Measurements from ENCODE around the gene TNNT1.
"Not testable (repeated sequence)": the region's sequence is repeated elsewhere in the genome, so short reads cannot be mapped to it uniquely, and the experiment has no call there.

TNNT1 gene

GRCh38 chr19:55160128-55160985, 11.4 kb upstream of the TNNT1 start:
- no peak for TF ChIP-seq ZNF274 (IDR thresholded peaks at IDR 0.05; ENCODE audit: low read depth, low read length)
- H3K4me3 ChIP-seq (ENCODE audit: low read length), result no peak overlapping the region

- TF ChIP-seq ZNF274 (IDR thresholded peaks at IDR 0.05; ENCODE audit: low read depth, low read length), result no peak
- no peak overlapping the region for H3K4me3 ChIP-seq (ENCODE audit: low read length)
Observed at GRCh38 chr19:55158848-55159749, 10.1 kb upstream of the TNNT1 start.

- no peak for TF ChIP-seq ZNF274 (IDR thresholded peaks at IDR 0.05; ENCODE audit: low read depth, low read length)
- H3K4me3 ChIP-seq (ENCODE audit: low read length), result no peak overlapping the region
Observed at GRCh38 chr19:55158423-55158822, 9.4 kb upstream of the TNNT1 start.

- TF ChIP-seq ZNF274 (IDR thresholded peaks at IDR 0.05; ENCODE audit: low read depth, low read length), result no peak
- no peak within 1 kb of the TSS for H3K4me3 ChIP-seq (ENCODE audit: low read length)
Observed at GRCh38 chr19:55157064-55157908, 8.3 kb upstream of the TNNT1 start, which contains the start of gene TNNI3. Gene TNNI3, minus strand, starts transcription at chr19:55157732. Its CDS starts 143 bp downstream, at chr19:55157589.

- H3K4me3 ChIP-seq (ENCODE audit: low read length), result no peak overlapping the region
- TF ChIP-seq ZNF274 (IDR thresholded peaks at IDR 0.05; ENCODE audit: low read depth, low read length), result no peak
Observed at GRCh38 chr19:55156202-55157063, 7.4 kb upstream of the TNNT1 start.

GRCh38 chr19:55155784-55156183, 6.8 kb upstream of the TNNT1 start:
- not testable (repeated sequence) for H3K4me3 ChIP-seq (ENCODE audit: low read length)

GRCh38 chr19:55153652-55154264, 4.8 kb upstream of the TNNT1 start:
- no peak for TF ChIP-seq ZNF274 (IDR thresholded peaks at IDR 0.05; ENCODE audit: low read depth, low read length)
- H3K4me3 ChIP-seq (ENCODE audit: low read length), result no peak overlapping the region

- no peak overlapping the region for H3K4me3 ChIP-seq (ENCODE audit: low read length)
- TF ChIP-seq ZNF274 (IDR thresholded peaks at IDR 0.05; ENCODE audit: low read depth, low read length), result no peak
Observed at GRCh38 chr19:55152017-55152416, 3.0 kb upstream of the TNNT1 start.

GRCh38 chr19:55147545-55148251, 1.3 kb downstream of the TNNT1 start:
- no peak for TF ChIP-seq ZNF274 (IDR thresholded peaks at IDR 0.05; ENCODE audit: low read depth, low read length)
- no peak overlapping the region for H3K4me3 ChIP-seq (ENCODE audit: low read length)

- no peak for TF ChIP-seq ZNF274 (IDR thresholded peaks at IDR 0.05; ENCODE audit: low read depth, low read length)
- H3K4me3 ChIP-seq (ENCODE audit: low read length), result no peak overlapping the region
Observed at GRCh38 chr19:55146705-55147273, 2.2 kb downstream of the TNNT1 start.

- H3K4me3 ChIP-seq (ENCODE audit: low read length), result no peak overlapping the region
Observed at GRCh38 chr19:55146078-55146704, 2.8 kb downstream of the TNNT1 start.

More at GRCh38 chr19:55146078-55146704, 2.8 kb downstream of the TNNT1 start:
- no peak for TF ChIP-seq ZNF274 (IDR thresholded peaks at IDR 0.05; ENCODE audit: low read depth, low read length)

All from GM08714 (cell line).